Mammary epithelial cell (primary cell): ENCODE results near the gene ALDH6A1.

Experiments used
- EZH2 ChIP-seq: IDR thresholded peaks from 2 replicates; pipeline ENCODE4 v1.6.1; 2012; ENCODE audit warnings: low read length, inconsistent platforms, borderline replicate concordance
- TF ChIP-seq, protein P1 (sequence below), 2 donors: IDR thresholded peaks in 1 of 2; conservative IDR thresholded peaks in 1 of 2; 2 replicates each; pipeline ENCODE4 v1.5.1; 2011 to 2012; ENCODE audit warnings: inconsistent platforms in 2 of 2, low read length in 2 of 2, mild to moderate bottlenecking in 2 of 2, control low read depth in 1 of 2, low read depth in 1 of 2; ENCODE audit not compliant: insufficient read depth in 1 of 2; ENCODE audit errors: extremely low read depth in 1 of 2

GRCh38 chr14:74065746-74066575 lies 18.3 kb downstream of the ALDH6A1 start:
- TF ChIP-seq, protein P1, sequence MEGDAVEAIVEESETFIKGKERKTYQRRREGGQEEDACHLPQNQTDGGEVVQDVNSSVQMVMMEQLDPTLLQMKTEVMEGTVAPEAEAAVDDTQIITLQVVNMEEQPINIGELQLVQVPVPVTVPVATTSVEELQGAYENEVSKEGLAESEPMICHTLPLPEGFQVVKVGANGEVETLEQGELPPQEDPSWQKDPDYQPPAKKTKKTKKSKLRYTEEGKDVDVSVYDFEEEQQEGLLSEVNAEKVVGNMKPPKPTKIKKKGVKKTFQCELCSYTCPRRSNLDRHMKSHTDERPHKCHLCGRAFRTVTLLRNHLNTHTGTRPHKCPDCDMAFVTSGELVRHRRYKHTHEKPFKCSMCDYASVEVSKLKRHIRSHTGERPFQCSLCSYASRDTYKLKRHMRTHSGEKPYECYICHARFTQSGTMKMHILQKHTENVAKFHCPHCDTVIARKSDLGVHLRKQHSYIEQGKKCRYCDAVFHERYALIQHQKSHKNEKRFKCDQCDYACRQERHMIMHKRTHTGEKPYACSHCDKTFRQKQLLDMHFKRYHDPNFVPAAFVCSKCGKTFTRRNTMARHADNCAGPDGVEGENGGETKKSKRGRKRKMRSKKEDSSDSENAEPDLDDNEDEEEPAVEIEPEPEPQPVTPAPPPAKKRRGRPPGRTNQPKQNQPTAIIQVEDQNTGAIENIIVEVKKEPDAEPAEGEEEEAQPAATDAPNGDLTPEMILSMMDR (conservative IDR thresholded peaks at IDR 0.05 in 1 of 2, IDR thresholded peaks at IDR 0.05 in 1 of 2; ENCODE audit: extremely low read depth in 1 of 2, insufficient read depth in 1 of 2, low read depth in 1 of 2, low read length in 2 of 2), result no peak
- TF ChIP-seq EZH2, result no peak
